GM12878 (cell line): ENCODE results near the gene SERPINH1. TPM values are rescaled to one million over a fixed set of nuclear protein-coding genes. Genes with fewer than 3 reads are reported as not detected.
A peak's percentile ranks its signal among the peaks of the same experiment; 100 is the strongest.

Experiments
- BHLHE40 ChIP-seq, 2 experiments: fragments of 450-650 bp in 1 of 2; IDR thresholded peaks; 2 replicates each; pipeline ENCODE4 v1.6.1; 2011 to 2017; ENCODE audit warnings: low read depth in 2 of 2, borderline replicate concordance in 1 of 2, improper control_type of control experiment in 1 of 2, low read length in 1 of 2, mild to moderate bottlenecking in 1 of 2
- CREB1 ChIP-seq: IDR thresholded peaks from 2 replicates; pipeline ENCODE4 v1.6.1; 2012; ENCODE audit warnings: low read depth, mild to moderate bottlenecking, inconsistent platforms
- CTCF ChIP-seq, 3 experiments: IDR thresholded peaks in 2 of 3; conservative IDR thresholded peaks in 1 of 3; 2 replicates each; pipeline ENCODE4 v1.5.1; 2011; ENCODE audit warnings: low read depth in 3 of 3, low read length in 3 of 3, mild to moderate bottlenecking in 3 of 3, control low read depth in 2 of 3, moderate library complexity in 2 of 3, inconsistent platforms in 1 of 3, mixed read lengths in 1 of 3; ENCODE audit not compliant: control insufficient read depth in 2 of 3, insufficient read depth in 1 of 3; ENCODE audit errors: extremely low read depth in 1 of 3
- E2F4 ChIP-seq: IDR thresholded peaks from 2 replicates; pipeline ENCODE4 v1.6.1; 2012; ENCODE audit warnings: low read depth, low read length, improper control_type of control experiment
- E2F8 ChIP-seq: fragments of 450-650 bp; IDR thresholded peaks from 2 replicates; pipeline ENCODE4 v1.6.1; 2018; ENCODE audit warnings: mild to moderate bottlenecking, low read depth, moderate library complexity; ENCODE audit not compliant: partially characterized antibody
- KLF5 ChIP-seq: fragments of 450-650 bp; IDR thresholded peaks from 2 replicates; pipeline ENCODE4 v1.6.1; 2014; ENCODE audit warnings: mild to moderate bottlenecking; ENCODE audit not compliant: partially characterized antibody
- RAD21 ChIP-seq: IDR thresholded peaks from 2 replicates; pipeline ENCODE4 v1.6.1; 2011; ENCODE audit warnings: mild to moderate bottlenecking, low read depth, low read length, moderate library complexity; ENCODE audit not compliant: insufficient read depth
- YY1 ChIP-seq: IDR thresholded peaks from 2 replicates; pipeline ENCODE4 v1.6.1; 2011; ENCODE audit warnings: low read depth, mild to moderate bottlenecking, low read length
- ZNF384 ChIP-seq: IDR thresholded peaks from 2 replicates; pipeline ENCODE4 v1.6.1; 2012; ENCODE audit warnings: low read depth, mild to moderate bottlenecking, low read length, improper control_type of control experiment, borderline replicate concordance
- polyA plus RNA-seq, 11 experiments: library from polyadenylated mRNA; depleted of rRNA in 4 of 11; unstranded in 6 of 11; stranded (reverse) in 5 of 11; fragments of >200 nt; fragmentation: Nextera tagmentation in 4 of 11; fragmentation: Illumina TruSeq in 1 of 11; extraction: Ambion mirVana in 4 of 11; extraction: Trizol in 1 of 11; gene quantifications; 1 replicate in 1 of 11; 2 replicates in 10 of 11; pipeline versions ENCODE4 v1.2.1 to v1.2.3, GENCODE V29; 2011 to 2016; ENCODE audit warnings: inconsistent platforms in 2 of 11, missing spikeins in 2 of 11, low read depth in 1 of 11
- total RNA-seq, 4 experiments: library from RNA; depleted of rRNA in 3 of 4; stranded (reverse); fragments of >200 nt in 3 of 4; fragmentation: Illumina TruSeq in 1 of 4; extraction: Trizol in 1 of 4; gene quantifications; 2 replicates each; pipeline versions ENCODE4 v1.2.1 to v1.2.3, GENCODE V29; 2013 to 2021

The SERPINH1 gene
- total and polyA plus RNA-seq, 10 of the 15 experiments (the other 5 are each of a cell fraction or from before 2014, with no cell fraction given) = 0.34 to 19.8 (median 13.7) TPM

GRCh38 chr11:75597636-75598035 is 35.6 kb downstream of the SERPINH1 start (continued):
- TF ChIP-seq E2F8 (no peak), KLF5 (no peak), ZNF384 (no peak), BHLHE40 (IDR thresholded peaks at IDR 0.05; ENCODE audit: borderline replicate concordance in 1 of 2, low read depth in 2 of 2, low read length in 1 of 2) (no peak), YY1 (peak; percentile 54; the same call in 1 of the 2 replicates), CTCF (IDR thresholded peaks at IDR 0.05 in 2 of 3, conservative IDR thresholded peaks at IDR 0.05 in 1 of 3; ENCODE audit: control insufficient read depth in 2 of 3, extremely low read depth in 1 of 3, insufficient read depth in 1 of 3, low read depth in 3 of 3, low read length in 3 of 3) (peak; percentile 64 to 79 (median 73)), RAD21 (peak; percentile 53), E2F4 (no peak), CREB1 (no peak)
